Progenitor cell of endocrine pancreas (in vitro differentiated cells): Measurements from ENCODE around the gene TBXT. TPM values are rescaled to one million over a fixed set of nuclear protein-coding genes. Genes with fewer than 3 reads are reported as not detected.

Experiments
- DNase-seq: peaks from one replicate; pipeline ENCODE4 v3.0.0; 2021; ENCODE audit warnings: low spot score; ENCODE audit not compliant: unreplicated experiment
- H3K27ac Mint-ChIP-seq: 2 replicates; pipeline ENCODE4 v1.8.0; 2021; ENCODE audit warnings: mild to moderate bottlenecking, moderate library complexity, mixed read lengths
- H3K27me3 Mint-ChIP-seq: 2 replicates; pipeline ENCODE4 v1.8.0; 2021; ENCODE audit warnings: mixed read lengths
- H3K36me3 Mint-ChIP-seq: 2 replicates; pipeline ENCODE4 v1.8.0; 2022; ENCODE audit warnings: mixed read lengths; ENCODE audit not compliant: insufficient read depth
- H3K4me1 Mint-ChIP-seq: 2 replicates; pipeline ENCODE4 v1.8.0; 2021; ENCODE audit warnings: low read depth, mixed read lengths
- H3K4me3 Mint-ChIP-seq: 2 replicates; pipeline ENCODE4 v1.8.0; 2021; ENCODE audit warnings: low read depth, mild to moderate bottlenecking, moderate library complexity, mixed read lengths
- H3K9me3 Mint-ChIP-seq: 2 replicates; pipeline ENCODE4 v1.8.0; 2021; ENCODE audit warnings: low read depth, mixed read lengths
- CTCF ChIP-seq: fragments of 200-600 bp; sonication (generic); IDR thresholded peaks from one replicate; pipeline ENCODE4 v1.5.0; 2021; ENCODE audit warnings: antibody characterized with exemption, mild to moderate bottlenecking; ENCODE audit not compliant: unreplicated experiment
- total RNA-seq: library from RNA; stranded (reverse); gene quantifications from 2 replicates; pipeline ENCODE4 v1.2.1, GENCODE V29; 2021

The TBXT gene
- total RNA-seq, 1 donor from 2014 or later = not detected

GRCh38 chr6:166197361-166197760, 29.7 kb upstream of the TBXT start:
- no peak for DNase-seq
- Mint-ChIP-seq H3K9me3 (no peaks in the 10 kb centered on the region), H3K4me1 (peaks cover 24% of the 10 kb centered on the region), H3K36me3 (no peaks in the 10 kb centered on the region), H3K4me3 (no peak overlapping the region), H3K27me3 (peaks cover 13% of the 10 kb centered on the region), H3K27ac (no peak overlapping the region)
- no peak for TF ChIP-seq CTCF

GRCh38 chr6:166195860-166196238, 28.2 kb upstream of the TBXT start:
- Mint-ChIP-seq H3K9me3 (no peaks in the 10 kb centered on the region), H3K4me1 (peaks cover 19% of the 10 kb centered on the region), H3K27me3 (peaks cover 13% of the 10 kb centered on the region), H3K36me3 (no peaks in the 10 kb centered on the region), H3K27ac (peak overlapping the region; percentile 15), H3K4me3 (no peak overlapping the region)
- TF ChIP-seq CTCF = no peak
- no peak for DNase-seq

GRCh38 chr6:166194914-166195859, 27.5 kb upstream of the TBXT start:
- Mint-ChIP-seq H3K9me3 (no peaks in the 10 kb centered on the region), H3K4me1 (peaks cover 19% of the 10 kb centered on the region), H3K27me3 (peaks cover 13% of the 10 kb centered on the region), H3K27ac (peak overlapping the region; percentile 25), H3K36me3 (no peaks in the 10 kb centered on the region), H3K4me3 (peak overlapping the region; percentile 1)
- TF ChIP-seq CTCF = peak; percentile 9
- DNase-seq = no peak

DNA sequence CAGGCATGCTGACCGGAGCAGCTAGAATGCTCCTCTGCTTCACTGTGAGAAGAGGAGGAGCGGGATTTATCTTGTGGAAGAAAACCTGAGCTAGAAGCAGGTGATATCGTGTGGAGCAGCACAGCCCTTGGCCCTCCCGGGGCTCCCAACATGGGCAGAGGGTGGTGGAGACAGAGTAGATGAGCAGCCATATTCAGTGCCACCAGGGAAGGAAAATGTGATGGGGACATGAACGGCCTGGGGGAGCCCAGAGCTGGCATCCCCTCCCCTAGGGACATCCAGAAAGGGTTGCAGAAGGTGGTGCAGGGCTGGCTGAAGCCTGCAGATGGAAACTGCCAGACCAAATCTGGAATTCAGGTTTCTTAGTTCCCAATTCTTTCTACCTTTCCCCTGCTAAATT, 24.9 kb upstream of the TBXT start:
- H3K4me3 Mint-ChIP-seq = no peak overlapping the region
- no peak for TF ChIP-seq CTCF
- H3K9me3 Mint-ChIP-seq = no peaks in the 10 kb centered on the region
- H3K27me3 Mint-ChIP-seq = peaks cover 5% of the 10 kb centered on the region
- H3K4me1 Mint-ChIP-seq = peaks cover 19% of the 10 kb centered on the region
- no peak overlapping the region for H3K27ac Mint-ChIP-seq
- no peak for DNase-seq
- H3K36me3 Mint-ChIP-seq = no peaks in the 10 kb centered on the region

GRCh38 chr6:166192136-166192535, 24.5 kb upstream of the TBXT start:
- no peak overlapping the region for H3K27ac Mint-ChIP-seq
- H3K36me3 Mint-ChIP-seq = no peaks in the 10 kb centered on the region
- H3K4me1 Mint-ChIP-seq = peaks cover 19% of the 10 kb centered on the region
- no peak overlapping the region for H3K4me3 Mint-ChIP-seq
- no peak for DNase-seq
- no peaks in the 10 kb centered on the region for H3K9me3 Mint-ChIP-seq
- no peak for TF ChIP-seq CTCF
- H3K27me3 Mint-ChIP-seq = peaks cover 3% of the 10 kb centered on the region
